Measurements from ENCODE around the gene IGF2R. TPM values are rescaled to one million over a fixed set of nuclear protein-coding genes. Genes with fewer than 3 reads are reported as not detected.

IGF2R gene
- total and polyA plus RNA-seq, 8 donors = 56.5 to 153 (median 60.4) TPM

- Histone ChIP-seq H3K27ac (no peak overlapping the region), H3K4me1 (peaks cover 3 to 24% of the 10 kb centered on the region in 2 donors), H3K9me3 (no peaks in the 10 kb centered on the region), H3K36me3 (peaks cover 0 to 93% of the 10 kb centered on the region in 2 donors), H3K27me3 (no peaks in the 10 kb centered on the region), H3K4me3 (no peak overlapping the region)
- DNase-seq (no peak), ATAC-seq (no peak)
- TF ChIP-seq CTCF (IDR thresholded peaks at IDR 0.05) = no peak
- intact Hi-C loops (cut with DNase I) = no loop called here
These were observed 133.5 kb downstream of the IGF2R start for GRCh38 chr6:160102399-160102798.

- no peak overlapping the region for H3K27ac ChIP-seq
- intact Hi-C loops (cut with DNase I) = no loop called here
- TF ChIP-seq CTCF (IDR thresholded peaks at IDR 0.05) = peak in 1 of 2 donors; percentile 13
- no peak overlapping the region for H3K4me3 ChIP-seq
- H3K9me3 ChIP-seq = no peaks in the 10 kb centered on the region
- DNase-seq = no peak
- H3K27me3 ChIP-seq = no peaks in the 10 kb centered on the region
- peaks cover 3 to 24% of the 10 kb centered on the region in 2 donors for H3K4me1 ChIP-seq
- H3K36me3 ChIP-seq = peaks cover 0 to 93% of the 10 kb centered on the region in 2 donors
- peak; percentile 8 for ATAC-seq
These were observed 134.3 kb downstream of the IGF2R start for GRCh38 chr6:160102956-160103824.

- Histone ChIP-seq H3K9me3 (no peaks in the 10 kb centered on the region), H3K27ac (no peak overlapping the region), H3K36me3 (peaks cover 0 to 92% of the 10 kb centered on the region in 2 donors), H3K4me1 (peaks cover 3 to 24% of the 10 kb centered on the region in 2 donors), H3K27me3 (no peaks in the 10 kb centered on the region), H3K4me3 (no peak overlapping the region)
- no peak for DNase-seq
- ATAC-seq = no peak
- intact Hi-C loops (cut with DNase I) = no loop called here
- no peak for TF ChIP-seq CTCF (IDR thresholded peaks at IDR 0.05)
These were observed 134.9 kb downstream of the IGF2R start for GRCh38 chr6:160103825-160104100.

GRCh38 chr6:160104821-160105517 is 136.1 kb downstream of the IGF2R start:
- ATAC-seq (no peak), DNase-seq (no peak)
- no peak overlapping the region for H3K27ac ChIP-seq
- H3K4me1 ChIP-seq = peaks cover 0 to 14% of the 10 kb centered on the region in 2 donors
- no peak overlapping the region for H3K4me3 ChIP-seq
- peaks cover 0 to 90% of the 10 kb centered on the region in 2 donors for H3K36me3 ChIP-seq
- TF ChIP-seq CTCF (IDR thresholded peaks at IDR 0.05) = no peak
- intact Hi-C loops (cut with DNase I) = no loop called here
- no peaks in the 10 kb centered on the region for H3K27me3 ChIP-seq
- H3K9me3 ChIP-seq = no peaks in the 10 kb centered on the region

GRCh38 chr6:160106010-160106409 is 137.1 kb downstream of the IGF2R start:
- TF ChIP-seq CTCF (IDR thresholded peaks at IDR 0.05) = no peak
- ATAC-seq = no peak
- intact Hi-C loops (cut with DNase I) = no loop called here

More at GRCh38 chr6:160106010-160106409, 137.1 kb downstream of the IGF2R start:
- no peak overlapping the region for H3K27ac ChIP-seq
- no peaks in the 10 kb centered on the region for H3K27me3 ChIP-seq
- peaks cover 0 to 90% of the 10 kb centered on the region in 2 donors for H3K36me3 ChIP-seq
- H3K9me3 ChIP-seq = no peaks in the 10 kb centered on the region
- peaks cover 0 to 4% of the 10 kb centered on the region in 2 donors for H3K4me1 ChIP-seq
- DNase-seq = no peak
- no peak overlapping the region for H3K4me3 ChIP-seq
